GM12801 (cell line): ENCODE measurements around the gene NNMT.

Source experiments
- TF ChIP-seq, protein P1 (sequence below): IDR thresholded peaks from one replicate; pipeline ENCODE4 v1.5.1; 2011; ENCODE audit warnings: control low read depth; ENCODE audit not compliant: insufficient read length; ENCODE audit errors: extremely low read depth

NNMT gene

DNA sequence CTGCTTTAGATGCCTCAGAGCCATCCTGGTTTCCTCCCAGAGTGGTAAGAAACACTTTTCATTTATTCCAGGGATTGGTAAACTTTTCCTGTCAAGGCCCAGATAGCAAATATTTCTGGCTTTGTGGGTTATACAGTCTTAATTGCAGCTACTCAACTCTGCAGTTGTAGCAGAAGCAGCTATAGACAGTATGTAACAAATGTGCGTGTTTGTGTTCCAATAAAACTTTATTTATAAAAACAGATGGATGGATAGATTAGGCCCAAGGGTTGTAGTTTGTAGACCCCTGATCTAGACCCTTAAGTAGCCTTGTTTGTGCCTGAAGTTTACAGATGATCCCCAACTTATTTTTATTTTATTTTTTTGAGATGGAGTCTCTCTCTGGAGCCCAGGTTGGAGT, 17.9 kb downstream of the NNMT start:
- TF ChIP-seq, protein P1, sequence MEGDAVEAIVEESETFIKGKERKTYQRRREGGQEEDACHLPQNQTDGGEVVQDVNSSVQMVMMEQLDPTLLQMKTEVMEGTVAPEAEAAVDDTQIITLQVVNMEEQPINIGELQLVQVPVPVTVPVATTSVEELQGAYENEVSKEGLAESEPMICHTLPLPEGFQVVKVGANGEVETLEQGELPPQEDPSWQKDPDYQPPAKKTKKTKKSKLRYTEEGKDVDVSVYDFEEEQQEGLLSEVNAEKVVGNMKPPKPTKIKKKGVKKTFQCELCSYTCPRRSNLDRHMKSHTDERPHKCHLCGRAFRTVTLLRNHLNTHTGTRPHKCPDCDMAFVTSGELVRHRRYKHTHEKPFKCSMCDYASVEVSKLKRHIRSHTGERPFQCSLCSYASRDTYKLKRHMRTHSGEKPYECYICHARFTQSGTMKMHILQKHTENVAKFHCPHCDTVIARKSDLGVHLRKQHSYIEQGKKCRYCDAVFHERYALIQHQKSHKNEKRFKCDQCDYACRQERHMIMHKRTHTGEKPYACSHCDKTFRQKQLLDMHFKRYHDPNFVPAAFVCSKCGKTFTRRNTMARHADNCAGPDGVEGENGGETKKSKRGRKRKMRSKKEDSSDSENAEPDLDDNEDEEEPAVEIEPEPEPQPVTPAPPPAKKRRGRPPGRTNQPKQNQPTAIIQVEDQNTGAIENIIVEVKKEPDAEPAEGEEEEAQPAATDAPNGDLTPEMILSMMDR, result no peak

GRCh38 chr11:114315749-114316368, 19.7 kb downstream of the NNMT start:
- TF ChIP-seq, protein P1, result no peak

- TF ChIP-seq, protein P1, result no peak
Measured at GRCh38 chr11:114316980-114317786, 21.0 kb downstream of the NNMT start.

DNA sequence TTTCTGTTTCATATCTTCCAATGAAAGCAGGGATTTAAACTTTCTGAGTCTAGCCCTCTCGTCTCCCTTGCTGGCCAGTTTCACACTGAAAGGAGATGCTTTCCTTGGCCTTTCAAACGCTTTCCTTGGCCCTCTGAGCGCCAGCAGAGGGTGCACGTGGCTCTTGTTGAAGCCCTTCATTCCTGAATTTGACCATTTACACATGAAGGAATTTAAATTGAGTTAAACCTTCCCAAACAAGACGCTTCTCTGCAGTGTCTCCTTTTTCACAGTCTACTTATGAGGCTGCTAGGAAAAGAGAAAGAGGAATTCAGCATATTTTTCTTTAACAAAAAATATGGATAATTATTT, 21.6 kb downstream of the NNMT start:
- TF ChIP-seq, protein P1, result no peak

- TF ChIP-seq, protein P1, result no peak
Measured at GRCh38 chr11:114318361-114318760, 22.2 kb downstream of the NNMT start.

GRCh38 chr11:114319716-114320328, 23.6 kb downstream of the NNMT start:
- TF ChIP-seq, protein P1, result no peak

- TF ChIP-seq, protein P1, result no peak
Measured at GRCh38 chr11:114321621-114322257, 25.5 kb downstream of the NNMT start.
